Body of pancreas (tissue), 4 donors: ENCODE measurements around the gene GLIS1.

Source experiments
- CTCF ChIP-seq, 7 experiments: fragments of 450-650 bp in 4 of 7; fragments of 200-600 bp in 3 of 7; sonication (generic) in 3 of 7; IDR thresholded peaks; one replicate each; pipeline ENCODE4 v1.5.1; 2016 to 2019; ENCODE audit warnings: antibody characterized with exemption in 7 of 7
- POLR2A ChIP-seq, 3 donors: fragments of 450-650 bp; IDR thresholded peaks; one replicate each; pipeline ENCODE4 v1.6.1; 2016; ENCODE audit warnings: antibody characterized with exemption in 3 of 3, mild to moderate bottlenecking in 2 of 3

- TF ChIP-seq CTCF (IDR thresholded peaks at IDR 0.05), result no peak
- TF ChIP-seq POLR2A (IDR thresholded peaks at IDR 0.05), result no peak
These were observed 147.0 kb downstream of the GLIS1 start for GRCh38 chr1:53591924-53592323.
